ENCODE data around the gene NIPAL1.

NIPAL1 gene

DNA sequence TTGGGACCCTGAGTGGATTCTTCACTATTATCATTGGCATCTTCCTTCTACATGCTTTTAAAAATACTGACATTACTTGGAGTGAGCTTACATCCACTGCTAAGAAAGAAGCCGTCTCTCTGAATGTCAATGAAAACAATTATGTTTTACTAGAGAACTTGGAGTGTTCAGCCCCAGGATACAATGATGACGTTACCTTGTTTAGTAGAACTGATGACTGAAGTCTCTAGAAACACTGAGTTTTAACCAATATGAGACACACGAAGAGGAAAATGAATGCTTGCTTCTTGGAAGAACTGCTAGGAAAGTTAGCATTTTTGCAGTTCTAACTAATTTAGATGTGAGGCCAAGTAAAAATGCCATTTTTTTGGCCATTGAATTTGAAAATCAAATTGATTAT lies 19.4 kb downstream of the NIPAL1 start:
- Histone ChIP-seq H3K36me3 (ENCODE audit: insufficient read depth, low read length) (no peaks in the 10 kb centered on the region), H3K9ac (ENCODE audit: low read depth, low read length) (no peak overlapping the region), H3K4me1 (ENCODE audit: insufficient read depth, low read length) (no peaks in the 10 kb centered on the region), H3K9me3 (ENCODE audit: control insufficient read depth, insufficient read depth, low read length) (no peaks in the 10 kb centered on the region)

DNA sequence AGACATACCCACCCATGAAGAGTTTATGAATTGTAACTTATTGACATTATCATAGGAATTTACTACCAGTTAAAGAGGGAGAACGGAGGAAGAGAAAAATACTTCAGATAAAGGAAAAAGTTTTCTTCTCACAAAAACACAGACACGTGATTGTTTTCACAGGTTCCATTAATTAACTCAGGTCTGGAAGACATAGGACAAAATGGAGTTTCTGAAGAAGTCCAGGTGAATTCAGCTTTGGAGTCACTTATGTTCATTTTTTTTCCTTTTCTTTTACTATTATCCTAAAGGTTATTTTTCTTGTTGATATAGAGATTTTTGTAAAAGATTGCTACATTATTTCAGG lies 20.5 kb downstream of the NIPAL1 start:
- Histone ChIP-seq H3K9me3 (ENCODE audit: control insufficient read depth, insufficient read depth, low read length) (no peaks in the 10 kb centered on the region), H3K36me3 (ENCODE audit: insufficient read depth, low read length) (no peaks in the 10 kb centered on the region), H3K4me1 (ENCODE audit: insufficient read depth, low read length) (no peaks in the 10 kb centered on the region), H3K9ac (ENCODE audit: low read depth, low read length) (no peak overlapping the region)

DNA sequence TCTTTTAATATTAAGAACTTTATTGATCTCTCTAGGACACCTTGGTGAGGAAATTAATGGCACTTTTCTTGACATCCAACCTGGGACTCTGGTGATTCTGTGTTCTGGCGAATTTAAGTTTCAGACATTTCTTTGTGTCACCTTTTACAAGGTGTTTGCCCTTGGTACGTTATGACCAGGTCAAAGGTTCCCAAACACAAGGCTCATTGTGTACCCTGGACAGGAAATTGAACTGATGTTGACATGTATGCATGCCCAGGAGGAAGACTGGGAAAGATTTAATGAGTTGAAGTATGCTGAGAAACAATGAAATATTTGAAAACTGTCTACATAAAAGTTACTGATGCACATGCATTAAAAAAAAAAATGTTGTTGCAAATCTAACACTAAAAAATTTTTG lies 22.1 kb downstream of the NIPAL1 start:
- Histone ChIP-seq H3K36me3 (ENCODE audit: insufficient read depth, low read length) (no peaks in the 10 kb centered on the region), H3K4me1 (ENCODE audit: insufficient read depth, low read length) (no peaks in the 10 kb centered on the region), H3K9ac (ENCODE audit: low read depth, low read length) (no peak overlapping the region), H3K9me3 (ENCODE audit: control insufficient read depth, insufficient read depth, low read length) (no peaks in the 10 kb centered on the region)

DNA sequence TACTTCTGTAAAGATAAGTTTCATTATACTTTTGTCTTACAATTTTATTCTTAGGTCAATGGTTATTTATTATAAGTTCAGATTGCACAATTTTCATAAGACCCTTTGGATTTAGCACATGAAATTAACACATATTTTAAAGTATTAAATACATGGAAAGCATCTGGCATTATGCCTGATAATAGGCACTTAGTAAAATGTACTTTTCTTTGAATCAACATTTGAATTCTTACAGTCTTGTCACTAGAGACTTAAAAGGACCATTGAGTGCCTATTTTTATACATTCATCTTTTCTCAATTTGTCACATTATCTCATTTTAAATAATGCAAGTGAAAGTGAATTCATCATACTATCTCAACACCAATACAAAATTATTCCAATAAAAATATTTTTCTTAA lies 23.0 kb downstream of the NIPAL1 start:
- Histone ChIP-seq H3K36me3 (ENCODE audit: insufficient read depth, low read length) (no peaks in the 10 kb centered on the region), H3K9ac (ENCODE audit: low read depth, low read length) (no peak overlapping the region), H3K4me1 (ENCODE audit: insufficient read depth, low read length) (no peaks in the 10 kb centered on the region), H3K9me3 (ENCODE audit: control insufficient read depth, insufficient read depth, low read length) (no peaks in the 10 kb centered on the region)

DNA sequence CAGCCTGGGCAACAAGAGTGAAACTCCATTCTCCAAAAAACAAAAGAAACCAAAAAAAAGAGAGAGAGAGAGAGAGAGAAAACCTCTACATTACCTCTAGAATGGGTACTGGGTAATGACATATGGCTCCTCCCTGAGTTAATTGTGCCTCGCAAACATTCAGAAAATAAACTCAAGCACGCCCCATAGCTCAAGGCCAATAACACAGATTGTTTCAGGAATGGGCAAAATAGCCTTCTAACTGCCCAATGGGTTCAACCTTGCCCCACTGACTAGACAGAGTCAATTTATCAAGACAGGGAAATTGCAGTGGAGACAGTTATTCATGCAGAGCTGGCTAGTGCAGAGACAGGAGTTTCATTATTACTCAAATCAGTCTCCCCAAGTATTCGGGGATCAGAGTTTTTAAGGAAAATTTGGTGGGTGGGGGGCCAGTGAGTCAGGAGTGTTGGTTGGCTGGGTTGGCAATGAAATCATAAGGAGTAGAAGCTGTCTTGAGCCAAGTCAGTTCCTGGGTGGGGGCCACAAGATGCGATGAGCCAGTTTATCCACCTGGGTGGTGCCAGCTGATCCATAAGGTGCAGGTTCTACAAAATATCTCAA lies 25.1 kb downstream of the NIPAL1 start:
- Histone ChIP-seq H3K9me3 (ENCODE audit: control insufficient read depth, insufficient read depth, low read length) (no peaks in the 10 kb centered on the region), H3K36me3 (ENCODE audit: insufficient read depth, low read length) (no peaks in the 10 kb centered on the region), H3K9ac (ENCODE audit: low read depth, low read length) (no peak overlapping the region), H3K4me1 (ENCODE audit: insufficient read depth, low read length) (no peaks in the 10 kb centered on the region)

DNA sequence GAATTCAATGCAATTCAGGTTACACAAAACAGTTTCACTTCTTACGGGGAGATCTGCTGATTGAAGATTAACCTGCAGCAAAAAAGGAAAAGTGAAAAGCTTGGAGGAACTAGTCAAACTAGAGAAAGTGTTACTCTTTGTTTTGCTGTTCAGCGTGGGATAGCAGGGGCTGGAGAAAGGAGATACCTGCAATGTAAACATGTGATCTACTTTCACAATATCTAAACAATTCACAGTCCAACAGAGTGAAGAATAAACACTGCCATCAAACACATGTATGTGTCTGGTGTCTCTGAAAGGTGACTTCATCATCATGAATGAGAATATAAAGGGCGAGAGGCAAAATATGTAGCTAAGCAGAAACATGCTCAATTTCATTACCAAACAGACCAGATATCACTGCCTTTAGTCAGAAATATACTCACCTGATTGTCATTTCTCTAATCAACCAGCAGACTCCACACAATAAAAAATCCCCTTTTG lies 26.4 kb downstream of the NIPAL1 start:
- H3K9me3 ChIP-seq (ENCODE audit: control insufficient read depth, insufficient read depth, low read length): no peaks in the 10 kb centered on the region
- H3K36me3 ChIP-seq (ENCODE audit: insufficient read depth, low read length): no peaks in the 10 kb centered on the region
- H3K4me1 ChIP-seq (ENCODE audit: insufficient read depth, low read length): no peaks in the 10 kb centered on the region
- H3K9ac ChIP-seq (ENCODE audit: low read depth, low read length): no peak overlapping the region

DNA sequence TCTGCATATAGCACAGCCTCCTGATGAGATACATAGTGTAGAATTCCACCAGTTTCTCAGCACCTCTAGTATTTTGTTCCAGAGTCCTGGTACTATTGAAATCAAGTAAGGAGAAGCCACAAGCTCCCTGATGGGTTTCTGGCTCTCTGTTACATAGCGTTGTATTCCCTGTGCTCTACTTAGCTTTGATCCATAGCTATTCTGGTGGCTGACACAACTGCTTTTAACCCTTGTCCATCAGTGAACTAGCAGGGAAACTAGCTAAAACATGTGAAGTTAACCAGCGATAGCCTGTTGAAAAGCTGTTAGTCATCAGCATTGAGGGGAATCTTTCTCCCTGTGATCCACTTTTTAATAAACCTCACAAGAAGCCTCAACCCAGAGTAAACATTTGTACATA lies 26.9 kb downstream of the NIPAL1 start:
- Histone ChIP-seq H3K36me3 (ENCODE audit: insufficient read depth, low read length) (no peaks in the 10 kb centered on the region), H3K9ac (ENCODE audit: low read depth, low read length) (no peak overlapping the region), H3K4me1 (ENCODE audit: insufficient read depth, low read length) (no peaks in the 10 kb centered on the region), H3K9me3 (ENCODE audit: control insufficient read depth, insufficient read depth, low read length) (no peaks in the 10 kb centered on the region)

DNA sequence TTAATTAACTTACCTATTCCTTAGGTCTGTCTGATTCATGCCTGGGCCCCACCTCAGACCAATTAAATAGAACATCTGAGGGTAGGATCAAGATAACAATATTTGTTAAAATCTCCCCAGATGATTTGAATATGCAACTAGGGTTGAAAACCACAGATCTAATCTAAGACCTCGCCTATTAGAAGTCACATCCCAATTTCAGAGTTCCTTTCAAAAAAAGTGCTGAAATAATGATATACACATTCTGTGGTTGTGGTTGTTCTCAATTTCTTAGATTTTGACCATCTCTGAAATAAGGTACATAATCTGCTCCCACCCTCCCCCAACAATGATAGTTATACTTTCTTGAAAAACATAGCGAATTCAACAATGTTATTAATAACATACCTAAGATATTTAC lies 27.7 kb downstream of the NIPAL1 start:
- Histone ChIP-seq H3K9me3 (ENCODE audit: control insufficient read depth, insufficient read depth, low read length) (no peaks in the 10 kb centered on the region), H3K9ac (ENCODE audit: low read depth, low read length) (no peak overlapping the region), H3K4me1 (ENCODE audit: insufficient read depth, low read length) (no peaks in the 10 kb centered on the region), H3K36me3 (ENCODE audit: insufficient read depth, low read length) (no peaks in the 10 kb centered on the region)

DNA sequence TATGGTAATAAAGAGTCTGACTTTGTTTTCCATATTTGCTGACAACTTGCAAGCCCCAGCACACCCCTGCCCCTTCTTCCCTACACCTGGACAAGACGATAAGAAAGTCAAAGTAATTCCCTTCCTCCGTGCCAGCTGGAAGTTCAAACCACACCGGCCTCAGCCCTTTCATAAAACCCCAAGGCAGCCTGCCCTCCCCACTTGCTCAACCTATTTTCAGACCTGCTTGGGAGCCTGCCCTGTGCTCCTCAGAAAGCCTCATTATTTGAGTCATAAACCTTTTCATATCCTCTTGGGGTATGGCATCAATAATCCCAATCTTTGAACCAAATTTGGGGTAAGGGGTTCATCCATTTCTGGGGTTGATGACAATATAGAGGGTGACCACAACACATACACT lies 29.5 kb downstream of the NIPAL1 start:
- Histone ChIP-seq H3K9ac (ENCODE audit: low read depth, low read length) (no peak overlapping the region), H3K36me3 (ENCODE audit: insufficient read depth, low read length) (no peaks in the 10 kb centered on the region), H3K4me1 (ENCODE audit: insufficient read depth, low read length) (no peaks in the 10 kb centered on the region), H3K9me3 (ENCODE audit: control insufficient read depth, insufficient read depth, low read length) (no peaks in the 10 kb centered on the region)

DNA sequence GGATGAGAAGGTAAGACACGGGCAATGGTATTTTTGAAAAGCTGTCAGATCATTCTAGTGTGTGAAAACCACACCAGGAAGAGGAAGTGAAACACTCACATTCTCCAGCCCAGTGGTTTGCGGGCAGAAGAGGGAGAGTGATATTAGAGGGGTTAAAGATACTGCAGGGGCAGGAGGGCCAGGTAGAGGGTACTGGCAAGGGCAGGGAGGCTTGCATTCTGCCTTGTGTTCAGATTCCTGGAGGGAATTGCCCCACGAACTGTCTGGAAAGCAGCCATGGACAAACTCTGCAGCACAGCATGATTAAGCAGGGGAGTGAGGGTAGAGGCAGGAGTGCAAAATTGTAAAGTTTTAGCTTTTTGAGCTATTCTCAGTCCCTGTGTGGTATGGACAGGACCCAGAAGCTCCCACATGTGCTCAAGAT lies 30.9 kb downstream of the NIPAL1 start:
- Histone ChIP-seq H3K9me3 (ENCODE audit: control insufficient read depth, insufficient read depth, low read length) (no peaks in the 10 kb centered on the region), H3K4me1 (ENCODE audit: insufficient read depth, low read length) (no peaks in the 10 kb centered on the region), H3K36me3 (ENCODE audit: insufficient read depth, low read length) (no peaks in the 10 kb centered on the region), H3K9ac (ENCODE audit: low read depth, low read length) (no peak overlapping the region)

DNA sequence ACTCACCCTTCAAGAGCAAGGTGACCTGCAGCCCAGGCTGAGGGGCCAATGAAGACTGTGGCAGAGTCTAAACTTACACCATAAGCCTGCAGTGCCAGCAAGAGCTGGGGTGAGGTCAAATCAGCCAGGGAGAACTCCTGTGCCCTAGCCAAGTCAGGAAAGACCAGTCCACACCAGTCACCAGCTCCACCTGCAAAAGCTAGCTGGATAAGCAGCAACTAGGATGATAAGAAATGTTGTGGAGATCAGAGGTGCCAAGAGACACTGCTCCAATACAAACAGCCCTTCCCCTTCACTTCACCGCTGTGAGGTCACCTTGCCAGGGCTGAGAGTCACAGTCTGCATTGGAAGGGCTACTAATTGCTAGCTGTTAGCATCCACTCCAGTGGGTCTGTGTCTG lies 31.3 kb downstream of the NIPAL1 start:
- Histone ChIP-seq H3K9ac (ENCODE audit: low read depth, low read length) (no peak overlapping the region), H3K4me1 (ENCODE audit: insufficient read depth, low read length) (no peaks in the 10 kb centered on the region), H3K36me3 (ENCODE audit: insufficient read depth, low read length) (no peaks in the 10 kb centered on the region), H3K9me3 (ENCODE audit: control insufficient read depth, insufficient read depth, low read length) (no peaks in the 10 kb centered on the region)

DNA sequence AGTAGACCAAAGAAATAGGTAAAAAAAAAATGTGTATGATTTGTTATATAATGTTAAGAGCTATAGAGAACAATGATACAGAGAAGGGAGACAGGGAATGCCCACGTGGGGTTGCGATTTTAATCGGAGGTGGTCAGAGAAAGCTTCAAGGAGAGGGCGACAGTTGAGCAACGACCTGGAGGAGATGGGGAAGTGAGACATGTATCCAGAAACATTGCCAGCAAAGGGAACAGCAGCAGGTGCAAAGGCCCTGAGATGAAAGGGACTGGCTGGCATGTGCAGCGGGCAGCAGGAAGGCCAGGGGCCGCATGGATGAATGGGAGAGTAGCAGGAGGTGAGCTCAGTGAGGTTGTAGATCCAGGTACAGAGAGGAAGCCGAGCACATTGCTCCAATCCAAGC lies 32.9 kb downstream of the NIPAL1 start:
- no peaks in the 10 kb centered on the region for H3K36me3 ChIP-seq (ENCODE audit: insufficient read depth, low read length)
- no peak overlapping the region for H3K9ac ChIP-seq (ENCODE audit: low read depth, low read length)
- H3K9me3 ChIP-seq (ENCODE audit: control insufficient read depth, insufficient read depth, low read length): no peaks in the 10 kb centered on the region
- no peaks in the 10 kb centered on the region for H3K4me1 ChIP-seq (ENCODE audit: insufficient read depth, low read length)

DNA sequence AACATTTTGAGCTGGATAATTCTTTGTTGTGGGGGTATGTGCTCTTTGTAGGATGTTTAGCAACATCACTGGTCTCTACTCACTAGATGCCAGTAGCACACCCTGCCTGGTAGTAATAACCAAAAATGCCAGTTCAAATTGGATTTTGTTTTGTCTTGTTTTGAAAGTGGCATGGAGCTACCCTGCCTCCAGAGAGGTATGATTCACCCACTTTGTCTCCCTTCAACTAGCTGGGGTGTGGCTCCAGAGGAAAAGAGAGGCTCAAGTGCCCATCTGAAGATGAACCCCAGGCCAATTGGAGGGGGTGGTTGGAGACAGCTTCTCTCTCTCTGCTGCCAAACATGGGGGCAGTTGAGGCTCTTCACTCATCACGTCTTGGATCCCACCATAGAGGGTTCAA lies 34.5 kb downstream of the NIPAL1 start:
- Histone ChIP-seq H3K36me3 (ENCODE audit: insufficient read depth, low read length) (no peaks in the 10 kb centered on the region), H3K9me3 (ENCODE audit: control insufficient read depth, insufficient read depth, low read length) (no peaks in the 10 kb centered on the region), H3K9ac (ENCODE audit: low read depth, low read length) (no peak overlapping the region), H3K4me1 (ENCODE audit: insufficient read depth, low read length) (no peaks in the 10 kb centered on the region)

DNA sequence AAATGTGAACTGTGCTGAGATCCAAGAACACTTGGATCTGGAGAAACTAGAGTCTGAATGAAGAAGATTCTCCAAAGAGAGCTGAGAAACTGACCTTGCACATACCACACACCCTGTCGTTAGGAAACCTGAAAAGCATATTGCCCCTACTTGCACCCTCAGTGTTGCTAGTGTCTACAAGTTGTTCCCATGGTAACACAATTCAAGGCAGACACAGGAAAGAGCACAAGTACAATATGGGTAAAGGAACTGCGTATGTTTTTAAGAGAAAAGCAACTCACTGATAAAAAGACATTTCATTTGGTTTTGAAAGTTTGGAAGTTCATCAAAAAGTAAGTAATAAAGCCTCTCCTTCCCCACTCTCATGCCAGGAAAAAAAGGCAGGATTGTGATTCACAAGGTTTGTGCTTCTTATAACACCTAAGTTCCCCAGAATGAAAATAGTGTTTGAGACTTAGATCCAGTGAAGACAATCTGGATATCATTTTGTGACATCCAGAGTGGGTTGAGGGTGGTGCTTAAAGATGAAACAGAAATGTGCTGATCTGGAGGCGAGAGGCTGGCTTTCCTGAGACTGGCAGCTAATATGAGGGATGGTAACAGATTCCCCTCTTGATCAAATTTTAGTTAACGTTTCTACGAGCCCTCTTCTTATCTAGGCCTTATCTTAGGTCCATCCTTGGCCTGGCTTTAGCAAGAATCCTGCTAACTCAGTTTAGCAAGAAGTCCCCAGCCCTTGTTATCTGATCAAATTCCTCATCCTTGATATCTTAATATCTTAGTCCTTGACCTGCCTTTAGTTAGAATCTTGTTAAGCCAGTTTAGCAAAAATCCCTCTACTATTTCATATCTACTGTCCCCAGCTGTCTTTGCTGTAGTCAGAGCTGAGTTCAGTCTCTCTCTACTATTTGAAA lies 42.3 kb downstream of the NIPAL1 start:
- Histone ChIP-seq H3K4me1 (ENCODE audit: insufficient read depth, low read length) (no peaks in the 10 kb centered on the region), H3K36me3 (ENCODE audit: insufficient read depth, low read length) (no peaks in the 10 kb centered on the region), H3K9me3 (ENCODE audit: control insufficient read depth, insufficient read depth, low read length) (no peaks in the 10 kb centered on the region), H3K9ac (ENCODE audit: low read depth, low read length) (no peak overlapping the region)

DNA sequence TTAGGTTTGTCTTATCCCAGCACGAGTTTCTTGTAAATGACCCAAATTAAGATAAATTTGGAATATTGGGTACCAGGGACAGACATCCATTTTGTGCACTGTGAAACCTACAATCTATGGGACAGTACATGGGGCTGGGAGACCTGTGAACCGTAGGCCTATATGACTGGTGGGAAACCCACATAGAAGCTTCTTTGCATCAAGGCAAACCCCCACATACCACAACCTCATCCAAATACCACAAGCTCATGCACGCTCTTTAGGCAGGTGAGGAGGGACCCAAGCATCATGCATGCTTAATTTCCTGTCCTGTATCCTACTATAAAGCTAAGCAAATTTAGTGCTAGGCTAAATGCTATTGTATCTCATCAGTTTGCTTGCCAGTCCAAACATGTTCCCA lies 47.8 kb downstream of the NIPAL1 start:
- Histone ChIP-seq H3K36me3 (ENCODE audit: insufficient read depth, low read length) (no peaks in the 10 kb centered on the region), H3K4me1 (ENCODE audit: insufficient read depth, low read length) (no peaks in the 10 kb centered on the region), H3K9me3 (ENCODE audit: control insufficient read depth, insufficient read depth, low read length) (no peaks in the 10 kb centered on the region), H3K9ac (ENCODE audit: low read depth, low read length) (no peak overlapping the region)

Measured in ES-I3 (cell line).